HG02970 (cell line): ENCODE results near the gene SH3BP5.
"Not testable (repeated sequence)": the region's sequence is repeated elsewhere in the genome, so short reads cannot be mapped to it uniquely, and the experiment has no call there.

Experiments used
- ATAC-seq: cut with Tn5 transposase; IDR thresholded peaks from one replicate; pipeline ENCODE4 v1.9.1; 2021; ENCODE audit warnings: mild to moderate bottlenecking, moderate library complexity, moderate number of reproducible peaks; ENCODE audit not compliant: unreplicated experiment, low FRiP score

SH3BP5 gene, protein sequence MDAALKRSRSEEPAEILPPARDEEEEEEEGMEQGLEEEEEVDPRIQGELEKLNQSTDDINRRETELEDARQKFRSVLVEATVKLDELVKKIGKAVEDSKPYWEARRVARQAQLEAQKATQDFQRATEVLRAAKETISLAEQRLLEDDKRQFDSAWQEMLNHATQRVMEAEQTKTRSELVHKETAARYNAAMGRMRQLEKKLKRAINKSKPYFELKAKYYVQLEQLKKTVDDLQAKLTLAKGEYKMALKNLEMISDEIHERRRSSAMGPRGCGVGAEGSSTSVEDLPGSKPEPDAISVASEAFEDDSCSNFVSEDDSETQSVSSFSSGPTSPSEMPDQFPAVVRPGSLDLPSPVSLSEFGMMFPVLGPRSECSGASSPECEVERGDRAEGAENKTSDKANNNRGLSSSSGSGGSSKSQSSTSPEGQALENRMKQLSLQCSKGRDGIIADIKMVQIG

DNA sequence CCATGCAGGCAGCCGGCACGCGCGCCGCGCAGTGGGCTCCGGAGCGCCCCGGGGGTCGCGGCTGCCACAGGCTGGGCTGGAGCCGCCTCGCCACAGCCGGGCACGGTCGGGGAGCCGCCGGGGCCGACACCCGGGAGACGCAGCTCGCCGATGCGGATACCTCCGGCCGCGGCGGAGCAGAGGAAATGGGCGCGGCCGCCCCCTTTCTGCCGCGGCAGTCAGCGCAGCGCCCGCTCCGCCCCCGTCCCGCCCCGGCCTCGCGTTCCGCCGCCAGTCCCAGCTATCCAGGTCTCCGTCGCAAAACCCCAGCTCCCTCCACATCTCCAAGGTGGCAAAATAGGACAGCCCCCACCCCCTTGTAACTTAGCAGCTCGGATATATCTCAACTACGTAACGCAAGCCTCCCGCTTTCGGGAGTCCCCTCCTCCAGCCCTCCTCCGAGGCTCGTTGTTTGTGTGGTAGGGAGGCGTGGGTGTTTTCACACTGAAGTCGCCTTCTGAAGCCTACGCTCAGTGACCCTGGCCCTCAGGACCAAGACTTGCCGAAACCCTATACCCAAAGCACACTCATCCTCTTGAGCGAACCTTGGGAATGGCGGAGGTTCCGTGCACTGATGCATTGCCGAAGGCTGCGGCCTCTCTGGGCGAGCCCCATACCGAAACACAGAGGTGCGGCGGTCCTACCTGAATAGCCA is at the start of gene SH3BP5:
Gene SH3BP5, minus strand, starts transcription at position 182 of the 694 bp plus-strand sequence. Its CDS starts 178 bp downstream, at position 4.
- ATAC-seq = peak; percentile 79

DNA sequence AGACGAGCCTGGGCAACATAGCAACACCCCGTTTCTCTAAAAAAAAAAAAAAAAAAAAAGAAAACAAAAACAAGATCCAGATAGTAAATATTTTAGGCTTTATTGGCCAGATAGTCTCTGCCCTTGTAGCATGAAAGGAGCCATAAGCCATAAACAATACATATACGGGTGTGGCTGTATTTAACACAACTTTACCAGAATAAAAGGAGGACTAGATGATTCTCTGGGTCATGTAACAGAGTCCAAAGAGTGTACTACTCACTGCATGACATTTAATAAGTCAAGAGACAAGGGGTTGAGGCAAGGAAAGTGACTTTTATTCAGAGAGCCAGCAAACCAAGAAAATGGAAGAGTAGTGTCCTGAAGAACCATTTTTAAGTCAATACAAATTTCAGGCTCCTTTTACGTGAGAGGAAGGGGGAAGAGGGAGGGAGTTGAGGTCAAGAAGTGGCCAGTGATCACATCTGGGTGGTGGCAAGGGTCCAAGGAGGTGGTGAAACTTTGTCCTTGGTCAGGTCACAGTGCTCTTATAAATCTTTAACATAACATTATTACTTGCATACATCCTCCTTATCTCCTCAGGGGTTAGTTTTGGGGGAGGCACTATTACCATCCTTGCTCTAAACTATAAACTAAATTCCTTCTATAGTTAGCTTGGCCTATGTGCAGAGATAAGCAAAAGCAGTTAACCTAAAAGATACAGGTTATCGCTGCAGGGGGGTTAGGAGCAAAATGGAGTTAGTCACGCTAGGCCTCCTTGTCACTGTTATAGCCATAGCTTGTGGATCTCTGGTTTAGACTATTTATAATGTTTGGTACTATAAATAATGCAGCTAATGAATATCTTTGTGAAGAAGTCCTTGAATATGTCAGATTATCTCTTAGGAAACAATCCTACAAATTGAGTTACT is 48.8 kb upstream of the SH3BP5 start:
- no peak for ATAC-seq

DNA sequence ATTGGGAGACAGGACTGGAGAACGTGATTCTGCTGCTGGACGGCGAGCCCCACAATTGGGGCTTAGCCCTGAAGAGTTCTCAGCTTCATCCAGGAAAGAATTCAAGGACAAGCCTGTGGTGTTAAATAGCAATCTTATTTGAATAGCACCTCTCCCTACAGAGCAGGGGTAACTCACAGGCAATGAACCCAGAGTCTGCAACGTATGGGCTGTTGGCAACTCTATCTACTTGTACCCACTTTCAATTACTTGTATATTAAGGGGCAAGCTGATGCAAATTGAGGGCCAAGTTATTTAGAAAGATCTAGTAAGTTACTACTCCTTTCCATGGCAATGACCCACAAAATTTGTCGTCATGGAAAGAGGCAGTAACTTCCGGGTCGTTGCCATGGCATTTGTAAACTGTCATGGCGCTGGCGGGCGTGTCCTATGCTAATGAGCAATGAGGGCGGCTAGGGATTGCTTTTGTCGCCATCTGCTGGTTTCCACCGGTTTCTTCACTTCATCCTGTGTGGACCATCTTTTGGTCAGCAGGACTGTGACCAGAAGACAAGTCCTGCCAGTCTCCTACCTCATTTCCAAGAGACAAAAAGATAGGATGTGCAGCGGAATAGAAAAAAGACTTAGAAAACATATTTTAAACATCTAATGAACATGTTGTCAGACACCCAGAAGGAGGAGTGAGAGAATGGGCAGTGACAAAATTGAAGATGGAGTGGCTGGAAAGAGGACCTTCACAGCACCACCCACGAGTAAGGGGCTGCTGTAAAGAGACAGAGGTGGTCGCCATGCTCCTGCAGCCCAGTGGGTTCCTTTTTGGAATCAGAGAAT is 45.8 kb upstream of the SH3BP5 start:
- peak; percentile 84 for ATAC-seq

DNA sequence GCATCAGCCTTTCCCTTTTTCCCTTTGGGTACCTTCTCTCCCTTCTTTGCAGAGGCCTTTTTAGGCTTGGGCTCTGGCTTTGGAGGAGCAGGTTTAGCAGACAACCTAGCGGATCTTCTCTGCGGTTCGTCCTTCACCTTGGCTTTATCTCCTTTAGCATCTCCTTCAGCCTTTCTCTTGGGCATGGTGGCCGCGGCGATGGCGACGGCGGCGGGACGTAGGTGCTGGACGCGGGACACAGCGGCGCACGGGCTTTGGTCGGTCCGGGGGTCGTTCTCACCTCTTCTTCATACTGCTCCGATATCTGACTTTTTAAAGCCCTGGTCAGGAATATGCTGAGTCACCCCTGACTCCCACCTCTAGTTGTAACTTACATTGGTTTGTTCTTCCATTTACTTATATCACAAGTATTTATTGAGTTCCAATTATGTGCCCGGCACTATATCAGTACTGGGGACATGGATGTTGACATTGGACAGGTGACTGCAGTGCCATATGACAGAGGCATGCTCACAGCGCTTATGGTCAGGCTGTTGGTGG is 43.1 kb upstream of the SH3BP5 start:
- no peak for ATAC-seq

DNA sequence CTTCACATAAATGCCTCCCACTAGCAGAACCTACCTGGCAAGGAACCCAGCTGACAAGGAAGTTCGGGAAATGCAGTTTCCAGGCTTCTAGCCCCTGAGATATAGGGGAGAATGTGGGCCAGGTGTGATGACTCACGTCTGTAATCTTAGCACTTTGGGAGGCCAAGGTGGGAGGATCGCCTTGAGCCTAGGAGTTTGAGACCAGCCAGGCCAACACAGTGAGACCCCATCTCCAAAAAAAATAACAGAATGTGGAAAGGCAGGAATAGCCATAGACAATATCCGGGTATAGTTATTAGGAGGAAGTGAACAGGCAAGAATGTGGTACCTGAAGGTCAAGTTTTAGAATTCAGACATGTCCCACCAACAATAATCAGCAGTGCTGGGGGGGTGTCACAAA is 40.5 kb upstream of the SH3BP5 start:
- ATAC-seq = no peak

DNA sequence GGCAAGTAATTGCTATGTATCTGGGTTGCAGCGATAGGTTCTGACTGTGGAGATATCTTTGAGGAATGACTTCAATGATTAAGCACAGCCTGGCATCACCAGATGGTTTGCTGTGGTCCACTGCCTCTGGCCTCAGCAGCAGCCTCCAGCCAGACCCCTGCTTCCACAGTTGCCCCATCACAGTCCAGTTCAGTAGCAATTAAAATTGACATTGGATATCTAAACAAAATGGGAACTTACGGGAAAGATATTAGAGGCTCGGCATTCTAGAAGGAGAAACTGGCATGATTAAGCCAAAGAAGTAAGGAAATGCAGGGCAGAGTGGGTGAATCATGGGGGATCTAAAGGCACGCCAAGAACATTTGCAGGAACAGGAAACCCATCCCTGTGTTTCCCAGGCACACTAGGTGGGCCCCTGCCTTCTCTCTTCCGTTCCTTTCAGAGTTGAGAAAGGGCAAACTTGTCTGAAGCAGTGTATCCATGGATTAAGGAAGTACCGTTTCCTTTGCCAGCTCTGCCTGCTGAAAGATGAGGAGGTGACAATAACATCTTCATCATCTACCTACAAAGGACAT is 36.3 kb upstream of the SH3BP5 start:
- no peak for ATAC-seq

DNA sequence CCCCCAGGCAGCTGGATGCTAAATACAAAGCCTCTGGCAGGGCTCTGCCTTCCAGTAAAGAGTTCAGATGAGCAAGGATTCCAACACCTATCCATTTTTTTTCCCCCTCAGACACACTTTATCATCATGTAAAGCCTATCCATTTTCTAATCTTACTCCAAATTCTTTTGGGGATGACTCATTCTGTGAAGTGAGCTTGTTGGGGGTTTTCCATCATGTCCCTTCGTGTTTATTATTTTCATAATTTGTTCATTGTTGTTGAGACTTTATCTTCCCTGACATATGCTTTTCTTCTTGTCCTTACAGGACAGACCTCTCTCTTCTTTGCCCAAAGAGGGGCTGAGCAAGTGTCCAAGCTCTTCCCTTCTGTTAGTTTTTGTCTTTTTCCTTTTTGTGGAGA is 34.7 kb upstream of the SH3BP5 start:
- ATAC-seq = no peak

DNA sequence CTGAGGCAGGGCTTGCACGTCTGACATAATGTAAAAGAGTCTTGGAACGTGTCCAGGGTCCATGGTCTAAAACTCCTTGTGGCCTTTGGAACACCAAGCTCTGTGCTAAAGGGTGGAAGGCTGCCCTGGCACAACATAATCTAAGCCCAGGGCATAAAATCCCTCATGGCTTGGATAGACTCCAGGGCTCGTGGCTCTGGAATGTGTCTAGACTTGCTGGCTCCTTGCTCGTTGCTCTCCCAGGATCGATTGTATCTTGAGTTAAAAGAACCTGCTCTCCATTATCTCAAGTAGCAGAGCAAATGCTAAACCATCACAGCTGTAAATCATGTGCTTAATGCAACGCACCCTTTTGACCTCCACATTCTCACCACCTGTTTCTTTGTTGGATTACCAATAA is 31.7 kb upstream of the SH3BP5 start:
- ATAC-seq = not testable (repeated sequence)

DNA sequence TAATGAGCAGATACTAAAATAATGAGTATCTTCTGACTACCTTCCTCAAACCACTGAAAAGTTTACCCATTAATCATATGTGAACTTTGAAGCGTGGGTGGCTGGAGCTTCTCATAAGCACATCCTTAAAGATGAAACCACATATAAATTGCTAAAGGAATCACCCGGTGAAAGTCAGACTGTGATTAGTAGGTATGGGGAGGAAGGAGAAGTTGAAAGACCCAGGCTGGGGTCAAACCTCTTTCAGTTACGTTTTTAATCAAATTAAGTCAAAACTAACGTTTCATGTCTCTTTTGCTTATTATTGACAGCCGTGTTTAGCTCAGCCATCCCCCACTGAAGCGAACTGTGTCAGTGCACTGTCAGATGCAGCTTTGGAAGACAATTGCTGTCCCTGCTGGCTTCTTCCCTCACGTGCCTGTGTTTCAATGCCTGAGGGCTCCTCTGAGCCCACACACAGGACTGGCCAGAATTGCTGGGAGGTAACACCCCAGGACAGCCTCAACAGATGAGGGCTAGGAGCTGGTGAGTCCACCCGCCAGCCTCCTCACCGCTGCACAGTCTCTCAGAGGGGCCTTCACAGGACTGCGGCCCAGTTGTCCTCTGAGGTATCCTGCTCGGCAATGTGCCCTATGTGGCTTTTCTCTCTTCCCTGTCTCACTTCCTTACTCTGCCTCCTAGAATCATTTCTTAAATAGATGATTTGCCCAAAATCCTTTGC is 29.3 kb upstream of the SH3BP5 start:
- peak; percentile 75 for ATAC-seq

DNA sequence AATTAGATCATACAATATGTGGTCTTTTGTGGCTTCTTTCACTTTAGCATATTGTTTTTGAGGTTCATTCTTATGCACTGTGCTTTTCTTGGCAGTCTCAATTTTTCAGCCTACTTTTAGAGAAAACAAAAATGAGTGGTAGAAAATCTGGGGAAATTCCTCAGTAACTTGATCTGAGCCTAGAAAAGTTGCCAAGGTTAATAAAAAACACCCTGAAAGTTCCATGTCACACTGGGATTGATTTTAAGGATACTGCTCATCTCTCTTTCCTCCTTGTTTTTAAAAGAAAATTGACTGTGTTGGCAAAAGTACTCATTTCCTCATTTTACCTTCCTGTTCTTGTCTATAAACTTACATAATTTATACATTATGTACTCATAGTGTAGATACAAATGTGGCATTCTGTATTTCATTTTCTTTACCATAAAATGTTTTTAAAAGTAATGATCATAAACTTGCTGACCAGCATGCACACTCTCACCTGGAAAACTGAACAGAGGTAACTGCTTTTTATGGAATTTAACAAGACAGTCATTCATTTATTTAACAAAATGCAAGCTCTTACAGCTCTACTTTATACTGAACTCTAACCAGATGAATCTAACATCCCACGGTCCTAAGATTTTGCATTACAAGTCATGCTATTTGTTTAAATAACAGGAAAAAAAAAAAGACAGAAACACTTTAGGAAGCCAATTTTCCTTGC is 28.6 kb upstream of the SH3BP5 start:
- ATAC-seq = peak; percentile 3

DNA sequence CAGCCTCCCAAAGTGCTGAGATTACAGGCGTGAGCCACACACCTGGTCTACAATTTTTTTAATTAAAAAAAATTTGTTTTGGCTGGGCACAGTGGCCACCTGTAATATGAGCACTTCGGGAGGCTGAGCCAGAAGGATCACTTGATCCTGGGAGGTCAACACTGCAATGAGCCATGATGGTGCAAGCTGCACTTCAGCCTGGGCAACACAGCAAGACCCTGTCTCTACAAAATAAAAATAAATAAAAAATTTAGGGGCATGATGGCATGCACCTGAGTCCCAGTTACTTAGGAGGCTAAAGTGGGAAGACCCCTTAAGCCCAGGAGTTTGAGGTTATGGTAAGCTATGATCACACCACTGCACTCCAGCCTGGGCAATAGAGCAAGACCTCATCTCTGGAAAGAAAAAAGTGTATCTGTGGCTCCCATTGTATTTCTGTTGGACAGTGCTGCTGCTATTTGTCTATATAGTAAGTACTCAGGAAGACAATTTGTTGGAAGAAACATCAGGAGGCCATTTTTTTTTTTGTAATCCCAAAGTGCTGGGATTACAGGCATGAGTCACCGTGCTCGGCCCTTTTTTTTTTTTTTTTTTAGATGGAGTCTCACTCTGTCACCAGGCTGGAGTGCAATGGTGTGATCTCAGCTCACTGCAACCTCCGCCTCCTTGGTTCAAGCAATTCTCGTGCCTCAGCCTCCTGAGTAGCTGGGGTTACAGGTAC is 27.5 kb upstream of the SH3BP5 start:
- no peak for ATAC-seq

DNA sequence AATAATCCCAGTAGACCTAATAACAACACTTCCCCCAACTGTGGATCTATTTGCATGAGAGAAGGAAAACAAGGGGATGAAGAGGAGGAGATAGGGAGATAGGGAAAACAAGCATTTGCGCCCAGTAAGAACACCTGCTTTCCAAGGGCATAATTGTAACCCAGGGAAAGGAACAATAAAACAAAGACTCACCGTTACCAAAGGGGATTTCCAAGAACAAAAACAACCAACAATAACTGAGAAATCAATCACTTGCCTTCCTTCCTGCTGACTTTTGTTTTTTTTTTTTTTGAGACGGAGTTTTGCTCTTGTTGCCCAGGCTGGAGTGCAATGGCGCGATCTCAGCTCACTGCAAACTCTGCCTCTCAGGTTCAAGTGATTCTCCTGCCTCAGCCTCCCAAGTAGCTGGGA is 24.3 kb upstream of the SH3BP5 start:
- ATAC-seq = not testable (repeated sequence)

DNA sequence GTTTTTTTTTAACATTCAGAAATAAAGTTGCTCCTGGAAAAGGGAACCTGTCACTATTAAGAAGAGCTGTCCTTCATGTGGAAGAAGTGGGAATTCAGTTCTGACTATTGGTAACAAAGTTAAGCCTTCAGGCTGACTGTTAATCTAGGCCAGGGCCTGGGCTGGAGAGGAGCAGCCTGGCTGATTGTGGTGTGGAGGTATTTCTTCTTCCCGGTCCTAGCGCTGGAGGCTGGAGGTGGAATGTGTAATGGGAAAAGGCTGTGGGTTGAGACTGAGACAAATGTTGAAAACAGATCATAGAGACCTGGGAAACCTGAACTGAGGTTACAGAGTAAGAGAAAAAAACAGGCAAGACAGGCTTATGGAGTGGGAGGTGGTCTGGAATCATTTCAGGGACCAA is 23.8 kb upstream of the SH3BP5 start:
- ATAC-seq = no peak

DNA sequence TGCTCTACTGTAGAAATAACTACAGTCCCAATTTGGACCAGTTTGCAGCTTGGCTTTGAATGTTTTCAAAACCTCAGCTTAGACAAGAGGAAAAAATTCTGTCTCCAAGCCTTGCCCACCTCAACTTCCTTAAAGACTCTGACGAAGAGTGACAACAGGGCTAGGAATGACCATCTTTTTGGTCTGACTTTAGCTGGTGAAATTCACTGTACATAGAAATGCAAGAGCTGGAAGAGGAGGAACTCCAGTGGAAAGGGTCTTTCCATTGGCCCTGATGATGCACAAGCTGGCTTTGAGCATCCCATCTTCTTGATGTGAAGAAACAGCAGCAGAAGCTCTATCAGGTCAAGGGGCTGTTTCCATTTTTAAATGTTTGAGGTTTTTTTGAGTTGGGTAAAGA is 22.7 kb upstream of the SH3BP5 start:
- no peak for ATAC-seq

DNA sequence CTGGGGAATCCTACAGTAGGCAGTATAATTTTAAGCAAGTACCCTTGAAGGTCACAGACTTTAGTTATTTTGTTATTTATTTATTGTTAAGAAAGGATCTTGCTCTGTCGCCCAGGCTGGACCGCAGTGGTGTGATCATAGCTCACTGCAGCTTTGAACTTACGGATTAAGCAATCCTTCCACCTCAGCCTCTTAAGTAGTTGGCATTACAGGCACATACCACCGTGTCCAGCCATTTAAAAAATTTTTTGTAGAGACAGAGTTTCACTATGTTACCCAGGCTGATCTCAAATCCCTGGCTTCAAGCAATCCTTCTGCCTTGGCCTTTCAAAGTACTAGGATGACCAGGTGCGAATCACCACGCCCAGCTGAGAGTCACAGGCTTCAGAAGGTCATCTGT is 22.1 kb upstream of the SH3BP5 start:
- ATAC-seq = no peak

DNA sequence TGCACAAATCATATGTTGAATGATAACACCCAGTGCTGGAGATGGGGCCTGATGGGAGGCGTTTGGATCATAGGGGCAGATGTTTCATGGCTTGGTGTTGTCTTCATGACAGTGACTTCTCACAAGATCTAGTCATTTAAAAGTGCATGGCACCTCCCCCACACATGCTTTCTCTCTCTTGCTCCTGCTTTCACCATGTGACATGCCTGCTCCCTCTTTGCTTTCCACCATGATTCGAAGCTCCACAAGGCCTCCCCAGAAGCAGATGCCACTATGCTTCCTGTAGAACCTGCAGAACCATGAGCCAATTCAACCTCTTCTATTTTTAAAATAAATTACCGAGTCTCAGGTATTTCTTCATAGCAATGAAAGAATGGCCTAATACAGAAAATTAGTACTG is 17.8 kb upstream of the SH3BP5 start:
- no peak for ATAC-seq

DNA sequence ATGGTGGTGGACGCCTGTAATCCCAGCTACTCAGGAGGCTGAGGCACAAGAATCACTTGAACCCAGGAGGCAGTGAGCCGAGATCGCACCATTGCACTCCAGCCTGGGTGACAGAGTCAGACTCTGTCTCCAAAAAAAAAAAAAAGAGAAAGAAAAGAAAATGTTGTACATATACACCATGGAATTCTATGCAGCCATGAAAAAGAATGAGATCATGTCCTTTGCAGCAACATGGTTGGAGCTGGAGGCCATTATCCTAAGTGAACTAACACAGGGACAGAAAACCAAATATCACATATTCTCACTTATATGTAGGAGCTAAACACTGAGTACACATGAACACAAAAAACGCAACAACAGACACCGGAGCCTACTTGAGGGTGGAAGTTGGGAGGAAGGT is 17.1 kb upstream of the SH3BP5 start:
- not testable (repeated sequence) for ATAC-seq
